H9 (cell line): ENCODE data around the gene DLK1. TPM values are rescaled to one million over a fixed set of nuclear protein-coding genes. Genes with fewer than 3 reads are reported as not detected.

Experiments
- DNase-seq: peaks from one replicate; pipeline ENCODE4 v3.0.0-alpha.2; 2017
- H2AFZ ChIP-seq: one replicate; pipeline ENCODE4 v1.6.1; 2013; ENCODE audit warnings: mild to moderate bottlenecking, low read length, control low read depth, moderate library complexity
- H2AK5ac ChIP-seq: 2 replicates; pipeline ENCODE4 v1.6.1; 2013; ENCODE audit warnings: low read length, control low read depth, mixed read lengths; ENCODE audit not compliant: insufficient read length
- H2BK120ac ChIP-seq: one replicate; pipeline ENCODE4 v1.6.1; 2013; ENCODE audit warnings: low read depth, mild to moderate bottlenecking, low read length, control low read depth, inconsistent platforms; ENCODE audit not compliant: poor library complexity, severe bottlenecking
- H2BK12ac ChIP-seq: 2 replicates; pipeline ENCODE4 v1.6.1; 2013; ENCODE audit warnings: low read length, control low read depth, mixed read lengths, low read depth; ENCODE audit not compliant: insufficient read length
- H2BK15ac ChIP-seq: 2 replicates; pipeline ENCODE4 v1.6.1; 2013; ENCODE audit warnings: low read depth, low read length, control low read depth
- H2BK20ac ChIP-seq: one replicate; pipeline ENCODE4 v1.6.1; 2013; ENCODE audit warnings: low read depth, mild to moderate bottlenecking, low read length, control low read depth, inconsistent platforms; ENCODE audit not compliant: poor library complexity, severe bottlenecking
- H2BK5ac ChIP-seq: 2 replicates; pipeline ENCODE4 v1.6.1; 2013; ENCODE audit warnings: low read length, control low read depth, mixed read lengths; ENCODE audit not compliant: insufficient read length
- H3K14ac ChIP-seq: 2 replicates; pipeline ENCODE4 v1.6.1; 2013; ENCODE audit warnings: low read length, control low read depth; ENCODE audit not compliant: insufficient read depth
- H3K18ac ChIP-seq: 2 replicates; pipeline ENCODE4 v1.6.1; 2013; ENCODE audit warnings: low read depth, mild to moderate bottlenecking, mixed read lengths, low read length, control low read depth; ENCODE audit not compliant: insufficient read length
- H3K23ac ChIP-seq: 2 replicates; pipeline ENCODE4 v1.6.1; 2013; ENCODE audit warnings: low read length, control low read depth, mixed read lengths, low read depth; ENCODE audit not compliant: insufficient read length
- H3K23me2 ChIP-seq: 2 replicates; pipeline ENCODE4 v1.6.1; 2013; ENCODE audit warnings: low read depth, mild to moderate bottlenecking, mixed read lengths, low read length, control low read depth; ENCODE audit not compliant: insufficient read length, poor library complexity, severe bottlenecking
- H3K27ac ChIP-seq: 2 replicates; pipeline ENCODE4 v1.5.1; 2013; ENCODE audit warnings: low read length, control low read depth, mixed read lengths, low read depth; ENCODE audit not compliant: insufficient read length
- H3K27me3 ChIP-seq: 2 replicates; pipeline ENCODE4 v1.6.1; 2013; ENCODE audit warnings: low read length, control low read depth, inconsistent platforms; ENCODE audit not compliant: insufficient read depth
- H3K4ac ChIP-seq: 2 replicates; pipeline ENCODE4 v1.6.1; 2013; ENCODE audit warnings: low read depth, mild to moderate bottlenecking, control low read depth, inconsistent platforms, low read length, moderate library complexity
- H3K4me1 ChIP-seq: 2 replicates; pipeline ENCODE4 v1.6.1; 2013; ENCODE audit warnings: low read length, control low read depth, inconsistent platforms; ENCODE audit not compliant: insufficient read depth
- H3K4me2 ChIP-seq: 2 replicates; pipeline ENCODE4 v1.6.1; 2013; ENCODE audit warnings: low read length, control low read depth, mixed read lengths; ENCODE audit not compliant: insufficient read length, insufficient read depth
- H3K56ac ChIP-seq: 2 replicates; pipeline ENCODE4 v1.6.1; 2013; ENCODE audit warnings: low read depth, mild to moderate bottlenecking, mixed read lengths, low read length, control low read depth; ENCODE audit not compliant: insufficient read length
- H3K79me1 ChIP-seq: 2 replicates; pipeline ENCODE4 v1.6.1; 2013; ENCODE audit warnings: low read depth, mild to moderate bottlenecking, moderate library complexity, low read length, control low read depth, inconsistent platforms; ENCODE audit not compliant: insufficient read depth, poor library complexity, severe bottlenecking
- H3K79me2 ChIP-seq: 2 replicates; pipeline ENCODE4 v1.6.1; 2013; ENCODE audit warnings: low read length, control low read depth, inconsistent platforms; ENCODE audit not compliant: insufficient read depth
- H3K9ac ChIP-seq: 2 replicates; pipeline ENCODE4 v1.6.1; 2013; ENCODE audit warnings: low read length, control low read depth, mixed read lengths; ENCODE audit not compliant: insufficient read length; ENCODE audit errors: extremely low read depth
- H3K9me3 ChIP-seq: one replicate; pipeline ENCODE4 v1.6.1; 2013; ENCODE audit warnings: low read depth, low read length, inconsistent platforms; ENCODE audit not compliant: control insufficient read depth
- H3T11ph ChIP-seq: one replicate; pipeline ENCODE4 v1.6.1; 2013; ENCODE audit warnings: mild to moderate bottlenecking, low read length, control low read depth, inconsistent platforms
- H4K20me1 ChIP-seq: one replicate; pipeline ENCODE4 v1.6.1; 2013; ENCODE audit not compliant: control insufficient read depth, insufficient read length, insufficient read depth
- H4K5ac ChIP-seq: 2 replicates; pipeline ENCODE4 v1.6.1; 2013; ENCODE audit warnings: low read depth, mild to moderate bottlenecking, mixed read lengths, low read length, control low read depth; ENCODE audit not compliant: insufficient read length
- H4K8ac ChIP-seq: replicated peaks from 2 replicates; pipeline ENCODE4 v1.6.1; 2013; ENCODE audit warnings: low read length, control low read depth, mixed read lengths, low read depth; ENCODE audit not compliant: insufficient read length
- H4K91ac ChIP-seq: 2 replicates; pipeline ENCODE4 v1.6.1; 2013; ENCODE audit warnings: low read depth, mild to moderate bottlenecking, moderate library complexity, mixed read lengths, low read length, control low read depth; ENCODE audit not compliant: insufficient read length
- H3K27ac Mint-ChIP-seq, 3 experiments: 2 replicates in 2 of 3; 3 replicates in 1 of 3; pipeline ENCODE4 v1.8.0; 2020 to 2021; ENCODE audit warnings: mixed read lengths in 3 of 3, mild to moderate bottlenecking in 1 of 3, moderate library complexity in 1 of 3
- H3K27me3 Mint-ChIP-seq: 2 replicates; pipeline ENCODE4 v1.8.0; 2021; ENCODE audit warnings: low read depth, mild to moderate bottlenecking, moderate library complexity, mixed read lengths
- H3K36me3 Mint-ChIP-seq, 3 experiments: 2 replicates in 2 of 3; 3 replicates in 1 of 3; pipeline ENCODE4 v1.8.0; 2020 to 2021; ENCODE audit warnings: low read depth in 3 of 3, mixed read lengths in 3 of 3; ENCODE audit not compliant: insufficient read depth in 1 of 3
- H3K4me1 Mint-ChIP-seq, 2 experiments: 2 replicates each; pipeline ENCODE4 v1.8.0; 2020; ENCODE audit warnings: mixed read lengths in 2 of 2
- H3K4me3 Mint-ChIP-seq, 2 experiments: 2 replicates in 1 of 2; 3 replicates in 1 of 2; pipeline ENCODE4 v1.8.0; 2020 to 2021; ENCODE audit warnings: mild to moderate bottlenecking in 2 of 2, mixed read lengths in 2 of 2, moderate library complexity in 1 of 2
- H3K9me3 Mint-ChIP-seq, 2 experiments: 2 replicates in 1 of 2; 3 replicates in 1 of 2; pipeline ENCODE4 v1.8.0; 2020; ENCODE audit warnings: mild to moderate bottlenecking in 2 of 2, mixed read lengths in 2 of 2, moderate library complexity in 1 of 2
- CTCF ChIP-seq: fragments of 200-600 bp; sonication (generic); conservative IDR thresholded peaks from 3 replicates; pipeline ENCODE4 v1.8.0; 2021; ENCODE audit warnings: antibody characterized with exemption, mild to moderate bottlenecking
- WGBS: extraction: QIAGEN DNeasy Blood & Tissue Kit; methylation state at CpG from one replicate; pipeline ENCODE4 v1.1.7; 2013; ENCODE audit warnings: missing lambda C conversion rate, low lambda C conversion rate, mixed read lengths; ENCODE audit not compliant: insufficient read length; ENCODE audit errors: extremely low coverage; 5-methylcytosine and 5-hydroxymethylcytosine counted together
- total RNA-seq: library from RNA; stranded (reverse); gene quantifications from 2 replicates; pipeline ENCODE4 v1.2.1, GENCODE V29; 2021

DLK1 gene
- total RNA-seq, 1 experiment from 2014 or later: 2.8 TPM

- H3K27ac ChIP-seq: no peak overlapping the region
- H2BK12ac ChIP-seq: no peak overlapping the region
- no peak overlapping the region for H4K5ac ChIP-seq
- H3K23me2 ChIP-seq: peaks cover 2% of the 10 kb centered on the region
- H3K56ac ChIP-seq: no peak overlapping the region
- Mint-ChIP-seq H3K27me3 (peaks cover 37% of the 10 kb centered on the region), H3K4me3 (peak overlapping the region; percentile 60 to 77), H3K27ac (no peak overlapping the region), H3K36me3 (no peaks in the 10 kb centered on the region), H3K4me1 (peaks cover 22 to 33% of the 10 kb centered on the region in 2 experiments), H3K9me3 (peaks cover 0 to 7% of the 10 kb centered on the region in 2 experiments; a peak in 2 of 5 replicates)
- no peak overlapping the region for H2BK120ac ChIP-seq
- no CpG with 5 or more reads among the region's 59 CpGs for WGBS
- H4K91ac ChIP-seq: no peak overlapping the region
- H3K4me2 ChIP-seq: peak overlapping the region; percentile 33
- H3K4ac ChIP-seq: no peak overlapping the region
- H3K27me3 ChIP-seq: no peaks in the 10 kb centered on the region; the same call in 1 of the 2 replicates
- no peak overlapping the region for H2AK5ac ChIP-seq
- H4K8ac ChIP-seq: no peak overlapping the region
- H2BK15ac ChIP-seq: no peak overlapping the region
- no peaks in the 10 kb centered on the region for H4K20me1 ChIP-seq
- no peak overlapping the region for H3K14ac ChIP-seq
- no peaks in the 10 kb centered on the region for H3K79me2 ChIP-seq
- DNase-seq: no peak
- no peak overlapping the region for H2BK20ac ChIP-seq
- peak; percentile 44 for TF ChIP-seq CTCF
- no peak overlapping the region for H2AFZ ChIP-seq
- no peak overlapping the region for H2BK5ac ChIP-seq
- H3K79me1 ChIP-seq: no peaks in the 10 kb centered on the region
- no peak overlapping the region for H3K9ac ChIP-seq
- no peak overlapping the region for H3K23ac ChIP-seq
- no peaks in the 10 kb centered on the region for H3K9me3 ChIP-seq
- H3T11ph ChIP-seq: no peak overlapping the region
- no peaks in the 10 kb centered on the region for H3K4me1 ChIP-seq
- no peak overlapping the region for H3K18ac ChIP-seq
Observed at GRCh38 chr14:100709289-100710284, 17.1 kb upstream of the DLK1 start.
